WERI-Rb-1 (cell line): ENCODE measurements around the gene LPP.
"Not testable (repeated sequence)": the region's sequence is repeated elsewhere in the genome, so short reads cannot be mapped to it uniquely, and the experiment has no call there.

Source experiments
- DNase-seq: peaks from one replicate; pipeline ENCODE4 v3.0.0-alpha.2; 2020
- H3K27ac ChIP-seq: fragments of 250-450 bp; sonication (Bioruptor Pico); 2 replicates; pipeline ENCODE4 v1.5.1; 2020; ENCODE audit warnings: mild to moderate bottlenecking, moderate library complexity
- H3K27me3 ChIP-seq: fragments of 250-450 bp; sonication (Bioruptor Pico); 2 replicates; pipeline ENCODE4 v1.5.1; 2021; ENCODE audit warnings: mild to moderate bottlenecking, low read depth, moderate library complexity; ENCODE audit not compliant: insufficient read depth, severe bottlenecking
- H3K36me3 ChIP-seq: fragments of 250-450 bp; sonication (Bioruptor Pico); 2 replicates; pipeline ENCODE4 v1.5.1; 2020; ENCODE audit warnings: mild to moderate bottlenecking, moderate library complexity
- H3K4me3 ChIP-seq: 2 replicates; pipeline ENCODE4 v1.5.1; 2011; ENCODE audit warnings: low read depth, mild to moderate bottlenecking, control low read depth, low read length
- H3K9me3 ChIP-seq: fragments of 250-450 bp; sonication (Bioruptor Pico); 2 replicates; pipeline ENCODE4 v1.5.1; 2021; ENCODE audit warnings: mild to moderate bottlenecking, moderate library complexity; ENCODE audit not compliant: severe bottlenecking
- TF ChIP-seq, protein P1 (sequence below): IDR thresholded peaks from 2 replicates; pipeline ENCODE4 v1.5.1; 2011; ENCODE audit warnings: low read depth, mild to moderate bottlenecking, control low read depth, inconsistent platforms, low read length

LPP gene

DNA sequence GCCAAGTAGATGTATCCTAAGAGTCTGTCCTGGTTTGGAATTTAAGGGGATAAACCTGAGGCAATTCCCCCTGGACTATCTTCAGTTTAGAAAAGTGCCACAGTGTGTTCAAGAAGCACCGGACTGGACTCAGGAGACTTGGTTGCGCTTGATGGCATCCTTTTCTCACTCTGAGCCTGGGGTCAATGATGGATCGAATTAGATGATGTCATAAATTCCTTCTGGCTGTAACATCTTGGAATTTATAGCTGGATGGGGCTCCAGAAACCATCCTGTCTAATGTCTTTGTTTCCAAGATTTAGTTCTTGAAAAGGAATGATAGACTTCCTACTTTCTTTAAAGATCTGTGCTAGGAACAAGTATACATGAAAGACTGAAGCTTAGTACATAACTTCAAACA is 280.6 kb downstream of the LPP start:
- H3K27me3 ChIP-seq: no peaks in the 10 kb centered on the region
- no peak overlapping the region for H3K27ac ChIP-seq
- H3K9me3 ChIP-seq: no peaks in the 10 kb centered on the region
- DNase-seq: no peak
- H3K4me3 ChIP-seq: no peak overlapping the region
- no peaks in the 10 kb centered on the region for H3K36me3 ChIP-seq
- TF ChIP-seq, protein P1, sequence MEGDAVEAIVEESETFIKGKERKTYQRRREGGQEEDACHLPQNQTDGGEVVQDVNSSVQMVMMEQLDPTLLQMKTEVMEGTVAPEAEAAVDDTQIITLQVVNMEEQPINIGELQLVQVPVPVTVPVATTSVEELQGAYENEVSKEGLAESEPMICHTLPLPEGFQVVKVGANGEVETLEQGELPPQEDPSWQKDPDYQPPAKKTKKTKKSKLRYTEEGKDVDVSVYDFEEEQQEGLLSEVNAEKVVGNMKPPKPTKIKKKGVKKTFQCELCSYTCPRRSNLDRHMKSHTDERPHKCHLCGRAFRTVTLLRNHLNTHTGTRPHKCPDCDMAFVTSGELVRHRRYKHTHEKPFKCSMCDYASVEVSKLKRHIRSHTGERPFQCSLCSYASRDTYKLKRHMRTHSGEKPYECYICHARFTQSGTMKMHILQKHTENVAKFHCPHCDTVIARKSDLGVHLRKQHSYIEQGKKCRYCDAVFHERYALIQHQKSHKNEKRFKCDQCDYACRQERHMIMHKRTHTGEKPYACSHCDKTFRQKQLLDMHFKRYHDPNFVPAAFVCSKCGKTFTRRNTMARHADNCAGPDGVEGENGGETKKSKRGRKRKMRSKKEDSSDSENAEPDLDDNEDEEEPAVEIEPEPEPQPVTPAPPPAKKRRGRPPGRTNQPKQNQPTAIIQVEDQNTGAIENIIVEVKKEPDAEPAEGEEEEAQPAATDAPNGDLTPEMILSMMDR: no peak

DNA sequence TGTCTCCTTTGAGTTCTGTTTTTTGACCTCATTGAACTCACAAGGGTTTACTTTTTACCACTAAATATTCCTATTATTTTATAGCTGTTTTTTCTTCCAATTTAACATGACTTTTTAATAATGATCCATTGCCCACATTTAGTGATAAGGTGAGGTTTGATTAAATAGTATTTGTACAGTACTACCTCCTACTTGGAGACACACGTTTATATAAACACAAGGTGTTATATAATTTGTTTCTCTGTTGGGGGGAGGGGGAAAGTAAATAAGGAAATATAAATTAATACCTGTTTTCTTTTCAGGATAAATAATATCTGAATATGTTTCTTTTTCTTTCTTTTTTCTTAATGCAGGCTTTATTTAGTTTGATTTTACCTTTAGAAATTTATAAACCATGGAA is 281.3 kb downstream of the LPP start:
- TF ChIP-seq, protein P1: no peak
- no peaks in the 10 kb centered on the region for H3K9me3 ChIP-seq
- H3K36me3 ChIP-seq: no peaks in the 10 kb centered on the region
- H3K27ac ChIP-seq: no peak overlapping the region
- DNase-seq: no peak
- H3K27me3 ChIP-seq: no peaks in the 10 kb centered on the region
- H3K4me3 ChIP-seq: no peak overlapping the region

DNA sequence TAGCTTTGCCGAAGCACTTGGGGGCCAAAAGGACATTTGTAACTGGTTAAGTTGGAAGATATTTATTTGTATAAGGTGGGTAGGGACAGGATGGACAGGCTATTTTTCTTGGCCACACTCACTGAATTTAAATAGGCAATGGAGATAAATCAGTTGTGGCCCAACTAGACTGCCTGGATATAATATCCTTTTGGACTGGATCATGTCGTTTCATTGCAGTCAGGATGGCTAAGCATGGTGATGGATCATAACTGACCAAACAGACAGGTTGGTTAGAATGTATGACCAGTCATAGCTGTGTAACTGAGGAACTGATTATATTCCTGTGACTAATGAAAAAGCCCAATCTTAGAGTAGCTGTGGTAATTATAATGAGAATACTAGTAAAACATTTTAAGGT is 284.0 kb downstream of the LPP start:
- DNase-seq: no peak
- TF ChIP-seq, protein P1: no peak

DNA sequence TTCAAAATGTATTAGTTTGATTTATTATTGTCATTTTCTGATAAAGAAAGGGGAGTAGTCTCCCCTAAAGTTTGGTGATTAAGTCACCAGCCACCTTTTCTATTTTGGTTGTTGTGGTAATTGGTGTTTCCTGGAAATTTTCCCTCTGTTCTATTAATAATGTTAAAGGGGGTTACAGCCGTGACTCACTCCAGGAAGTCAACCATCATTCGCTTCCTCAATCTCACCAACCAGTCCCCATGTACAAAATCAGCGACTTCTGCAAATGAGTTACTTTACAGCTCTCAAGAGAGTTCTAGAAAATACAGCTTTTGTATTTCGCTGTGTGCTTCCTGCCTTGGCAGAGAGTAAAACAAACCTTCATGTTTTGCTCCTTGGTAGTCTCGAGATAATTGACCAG is 285.1 kb downstream of the LPP start:
- no peaks in the 10 kb centered on the region for H3K27me3 ChIP-seq
- H3K36me3 ChIP-seq: no peaks in the 10 kb centered on the region
- no peak for DNase-seq
- no peak overlapping the region for H3K27ac ChIP-seq
- no peak overlapping the region for H3K4me3 ChIP-seq
- TF ChIP-seq, protein P1: no peak
- H3K9me3 ChIP-seq: no peaks in the 10 kb centered on the region

More for the DNA sequence above, 284.0 kb downstream of the LPP start:
- Histone ChIP-seq H3K9me3 (no peaks in the 10 kb centered on the region), H3K27me3 (no peaks in the 10 kb centered on the region), H3K4me3 (no peak overlapping the region), H3K36me3 (no peaks in the 10 kb centered on the region), H3K27ac (no peak overlapping the region)

DNA sequence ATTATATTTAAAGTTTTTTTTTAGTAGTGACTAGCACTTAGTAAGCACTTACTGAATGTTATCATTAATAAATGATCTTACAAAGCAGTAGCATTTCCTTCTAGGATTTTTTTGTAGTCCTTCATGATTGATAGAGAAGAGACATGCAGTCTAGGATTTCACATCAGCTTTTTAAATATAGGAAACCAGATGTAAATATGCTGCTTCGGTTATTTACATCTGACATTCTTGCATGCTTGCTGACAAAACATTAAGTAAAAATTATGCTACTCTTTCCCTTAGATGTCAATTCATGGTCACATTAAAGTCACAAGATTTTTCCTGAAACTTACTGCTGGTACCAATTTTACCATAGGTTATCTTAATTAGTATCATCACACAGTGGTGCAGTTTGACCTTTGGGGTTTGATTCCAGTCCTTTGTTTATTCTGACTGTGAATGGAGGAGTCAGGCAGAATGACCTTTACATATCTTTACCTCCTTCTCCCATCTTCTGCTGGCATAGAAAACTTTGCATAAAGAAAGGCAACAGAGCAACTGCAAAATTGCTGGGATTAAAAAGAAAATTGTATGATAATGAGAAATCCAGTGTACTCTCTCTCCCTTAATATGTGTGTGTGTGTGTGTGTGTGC is 286.5 kb downstream of the LPP start:
- Histone ChIP-seq H3K36me3 (no peaks in the 10 kb centered on the region), H3K27ac (no peak overlapping the region), H3K4me3 (no peak overlapping the region), H3K9me3 (no peaks in the 10 kb centered on the region), H3K27me3 (no peaks in the 10 kb centered on the region)
- DNase-seq: no peak
- TF ChIP-seq, protein P1: no peak

DNA sequence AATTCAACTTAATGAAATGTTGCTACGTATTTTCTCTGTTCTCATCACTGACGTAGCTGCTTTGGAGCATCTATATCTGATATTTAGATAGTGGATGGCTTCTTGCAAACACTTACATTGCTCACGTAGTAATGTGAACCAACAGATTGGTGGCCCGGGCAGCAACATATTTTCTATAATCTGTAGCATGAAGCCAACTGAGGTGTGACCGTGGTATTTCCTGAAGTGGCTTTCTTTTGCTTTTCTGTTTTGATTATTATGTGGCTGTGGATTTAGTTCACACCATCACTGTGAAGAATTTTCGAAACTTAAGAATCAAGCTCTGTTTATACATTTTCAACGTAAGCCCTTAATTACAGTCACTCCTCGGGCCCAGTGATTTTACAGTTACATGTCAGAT is 288.5 kb downstream of the LPP start:
- no peaks in the 10 kb centered on the region for H3K9me3 ChIP-seq
- no peaks in the 10 kb centered on the region for H3K36me3 ChIP-seq
- no peak overlapping the region for H3K27ac ChIP-seq
- H3K27me3 ChIP-seq: no peaks in the 10 kb centered on the region
- H3K4me3 ChIP-seq: no peak overlapping the region
- DNase-seq: no peak
- TF ChIP-seq, protein P1: no peak

DNA sequence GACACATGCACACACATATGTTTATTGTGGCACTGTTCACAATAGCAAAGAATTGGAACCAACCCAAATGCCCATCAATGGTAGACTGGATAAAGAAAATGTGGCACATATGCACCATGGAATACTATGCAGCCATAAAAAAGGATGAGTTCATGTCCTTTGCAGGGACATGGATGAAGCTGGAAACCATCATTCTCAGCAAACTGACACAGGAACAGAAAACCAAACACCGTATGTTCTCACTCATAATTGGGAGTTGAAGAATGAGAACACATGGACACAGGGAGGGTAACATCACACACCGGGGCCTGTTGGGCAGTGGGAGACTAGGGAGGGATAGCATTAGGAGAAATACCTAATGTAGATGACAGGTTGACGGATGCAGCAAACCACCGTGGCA is 291.2 kb downstream of the LPP start:
- not testable (repeated sequence) for DNase-seq, H3K9me3 ChIP-seq, H3K27ac ChIP-seq, H3K4me3 ChIP-seq, H3K36me3 ChIP-seq, H3K27me3 ChIP-seq
